Neural progenitor cell (in vitro differentiated cells): Measurements from ENCODE around the gene TMEM14A.

Source experiments
- EZH2 ChIP-seq: fragments of 200-600 bp; sonication (generic); IDR thresholded peaks from 2 replicates; pipeline ENCODE4 v1.6.1; 2017; ENCODE audit warnings: antibody characterized with exemption, mild to moderate bottlenecking, moderate library complexity
- EZH2phosphoT487 ChIP-seq: fragments of 200-600 bp; sonication (generic); IDR thresholded peaks from 2 replicates; pipeline ENCODE4 v1.6.1; 2017; ENCODE audit warnings: antibody characterized with exemption
- TF ChIP-seq, protein P1 (sequence below): fragments of 200-600 bp; sonication (generic); IDR thresholded peaks from 2 replicates; pipeline ENCODE4 v1.5.1; 2017; ENCODE audit warnings: antibody characterized with exemption, mild to moderate bottlenecking

DNA sequence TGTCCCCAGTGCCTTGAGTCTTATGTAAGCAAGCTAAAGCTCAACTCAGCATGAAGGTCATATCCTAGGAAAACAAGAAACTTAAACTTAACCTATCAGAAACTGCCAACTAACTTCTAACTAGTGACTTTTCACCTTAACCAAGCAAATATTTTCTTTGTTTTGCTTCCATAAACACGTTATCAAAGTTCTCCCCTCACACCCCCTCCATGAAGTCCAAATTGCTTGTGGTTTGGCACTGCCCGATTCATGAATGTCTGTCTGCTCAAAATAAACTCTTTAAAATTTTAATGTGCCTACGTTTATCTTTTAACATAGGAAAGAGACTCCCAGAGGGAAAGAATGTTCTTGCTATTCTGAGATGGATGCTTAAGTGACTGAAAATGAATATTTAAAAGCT lies 57.5 kb downstream of the TMEM14A start:
- TF ChIP-seq, protein P1, sequence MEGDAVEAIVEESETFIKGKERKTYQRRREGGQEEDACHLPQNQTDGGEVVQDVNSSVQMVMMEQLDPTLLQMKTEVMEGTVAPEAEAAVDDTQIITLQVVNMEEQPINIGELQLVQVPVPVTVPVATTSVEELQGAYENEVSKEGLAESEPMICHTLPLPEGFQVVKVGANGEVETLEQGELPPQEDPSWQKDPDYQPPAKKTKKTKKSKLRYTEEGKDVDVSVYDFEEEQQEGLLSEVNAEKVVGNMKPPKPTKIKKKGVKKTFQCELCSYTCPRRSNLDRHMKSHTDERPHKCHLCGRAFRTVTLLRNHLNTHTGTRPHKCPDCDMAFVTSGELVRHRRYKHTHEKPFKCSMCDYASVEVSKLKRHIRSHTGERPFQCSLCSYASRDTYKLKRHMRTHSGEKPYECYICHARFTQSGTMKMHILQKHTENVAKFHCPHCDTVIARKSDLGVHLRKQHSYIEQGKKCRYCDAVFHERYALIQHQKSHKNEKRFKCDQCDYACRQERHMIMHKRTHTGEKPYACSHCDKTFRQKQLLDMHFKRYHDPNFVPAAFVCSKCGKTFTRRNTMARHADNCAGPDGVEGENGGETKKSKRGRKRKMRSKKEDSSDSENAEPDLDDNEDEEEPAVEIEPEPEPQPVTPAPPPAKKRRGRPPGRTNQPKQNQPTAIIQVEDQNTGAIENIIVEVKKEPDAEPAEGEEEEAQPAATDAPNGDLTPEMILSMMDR, result no peak
- TF ChIP-seq EZH2, result no peak
- TF ChIP-seq EZH2phosphoT487, result no peak
